PC-3 (cell line): ENCODE data around the gene PTPRE. TPM values are rescaled to one million over a fixed set of nuclear protein-coding genes. Genes with fewer than 3 reads are reported as not detected.
"Not testable (repeated sequence)": the region's sequence is repeated elsewhere in the genome, so short reads cannot be mapped to it uniquely, and the experiment has no call there.

Source experiments
- ATAC-seq: fragments of 200-7000 bp; cut with Tn5 transposase; 2 replicates; pipeline ENCODE4 v1.9.1; 2020; ENCODE audit warnings: mild to moderate bottlenecking, moderate library complexity
- BruUV-seq: library from RNA; stranded (reverse); fragments of 400-500 nt; replicated peaks from 2 replicates; lab custom pipeline; 2021; lab: Mats Ljungman, UMichigan
- CTCF ChIA-PET: fragments of 300-600 bp; sonication (Branson Sonifier 250); formaldehyde crosslinking; loops from one replicate; lab custom pipeline; 2022; ENCODE audit warnings: antibody characterized with exemption; lab: Charles Lee
- POLR2A ChIA-PET: fragments of 300-600 bp; sonication (Branson Sonifier 250); formaldehyde crosslinking; loops from one replicate; lab custom pipeline; 2022; ENCODE audit warnings: antibody characterized with exemption; ENCODE audit not compliant: unreplicated experiment; lab: Charles Lee
- DNase-seq: peaks from one replicate; pipeline ENCODE4 v3.0.0-alpha.2; 2015
- H2AFZ ChIP-seq: fragments of 300-600 bp; sonication (generic); 2 replicates; pipeline ENCODE4 v1.6.0; 2016; ENCODE audit warnings: antibody characterized with exemption, low read length
- H3F3A ChIP-seq: fragments of 300-600 bp; sonication (generic); one replicate; pipeline ENCODE4 v1.6.0; 2017; ENCODE audit warnings: antibody characterized with exemption, low read length, control low read depth, mild to moderate bottlenecking; ENCODE audit not compliant: unreplicated experiment
- H3K27ac ChIP-seq: fragments of 300-600 bp; sonication (generic); 2 replicates; pipeline ENCODE4 v1.5.1; 2016; ENCODE audit warnings: mild to moderate bottlenecking, low read length
- H3K27me3 ChIP-seq: fragments of 300-600 bp; sonication (generic); 2 replicates; pipeline ENCODE4 v1.6.1; 2016; ENCODE audit warnings: low read length, mixed read lengths
- H3K36me3 ChIP-seq: fragments of 300-600 bp; sonication (generic); 2 replicates; pipeline ENCODE4 v1.6.1; 2016; ENCODE audit warnings: low read depth, mixed run types, low read length, mixed read lengths
- H3K4me1 ChIP-seq: fragments of 300-600 bp; sonication (generic); 2 replicates; pipeline ENCODE4 v1.5.1; 2016; ENCODE audit warnings: low read length; ENCODE audit not compliant: insufficient read depth
- H3K4me2 ChIP-seq: fragments of 300-600 bp; sonication (generic); 2 replicates; pipeline ENCODE4 v1.6.0; 2016; ENCODE audit warnings: low read length
- H3K4me3 ChIP-seq: fragments of 300-600 bp; sonication (generic); 2 replicates; pipeline ENCODE4 v1.5.1; 2016; ENCODE audit warnings: mild to moderate bottlenecking, low read length, mixed read lengths
- H3K79me2 ChIP-seq: fragments of 300-600 bp; sonication (generic); 2 replicates; pipeline ENCODE4 v1.6.1; 2017; ENCODE audit warnings: low read length, mixed read lengths
- H3K9ac ChIP-seq: fragments of 300-600 bp; sonication (generic); 2 replicates; pipeline ENCODE4 v1.6.0; 2016; ENCODE audit warnings: mild to moderate bottlenecking, low read length
- H3K9me2 ChIP-seq: fragments of 300-600 bp; sonication (generic); replicated peaks from 2 replicates; pipeline ENCODE4 v1.6.1; 2016; ENCODE audit warnings: mixed run types, low read length, mixed read lengths
- H3K9me3 ChIP-seq: fragments of 300-600 bp; sonication (generic); 2 replicates; pipeline ENCODE4 v1.6.1; 2016; ENCODE audit warnings: low read length, mixed read lengths
- H4K20me1 ChIP-seq: fragments of 300-600 bp; sonication (generic); 2 replicates; pipeline ENCODE4 v1.6.1; 2016; ENCODE audit warnings: low read length, mixed read lengths
- EZH2 ChIP-seq: fragments of 300-600 bp; sonication (generic); IDR thresholded peaks from one replicate; pipeline ENCODE4 v1.6.1; 2017; ENCODE audit warnings: antibody characterized with exemption, mild to moderate bottlenecking, low read length; ENCODE audit not compliant: unreplicated experiment
- EZH2phosphoT487 ChIP-seq: fragments of 300-600 bp; sonication (generic); IDR thresholded peaks from 2 replicates; pipeline ENCODE4 v1.6.1; 2018; ENCODE audit warnings: mild to moderate bottlenecking, antibody characterized with exemption, low read length, borderline replicate concordance
- intact Hi-C: fragments of 100-400 bp; cut with micrococcal nuclease; formaldehyde crosslinking; loops from 2 replicates; pipeline ENCODE4 v1.9.0; 2023
- total RNA-seq: library from RNA; depleted of rRNA; stranded (reverse); fragments of >200 nt; gene quantifications from 2 replicates; pipeline ENCODE4 v1.2.3, GENCODE V29; 2014
- TF ChIP-seq, protein P1 (sequence below): fragments of 300-600 bp; sonication (generic); conservative IDR thresholded peaks from 2 replicates; pipeline ENCODE4 v1.5.1; 2017; ENCODE audit warnings: antibody characterized with exemption, low read depth, mild to moderate bottlenecking, low read length

The PTPRE gene
- total RNA-seq, 1 experiment from 2014 or later: 3.1 TPM

DNA sequence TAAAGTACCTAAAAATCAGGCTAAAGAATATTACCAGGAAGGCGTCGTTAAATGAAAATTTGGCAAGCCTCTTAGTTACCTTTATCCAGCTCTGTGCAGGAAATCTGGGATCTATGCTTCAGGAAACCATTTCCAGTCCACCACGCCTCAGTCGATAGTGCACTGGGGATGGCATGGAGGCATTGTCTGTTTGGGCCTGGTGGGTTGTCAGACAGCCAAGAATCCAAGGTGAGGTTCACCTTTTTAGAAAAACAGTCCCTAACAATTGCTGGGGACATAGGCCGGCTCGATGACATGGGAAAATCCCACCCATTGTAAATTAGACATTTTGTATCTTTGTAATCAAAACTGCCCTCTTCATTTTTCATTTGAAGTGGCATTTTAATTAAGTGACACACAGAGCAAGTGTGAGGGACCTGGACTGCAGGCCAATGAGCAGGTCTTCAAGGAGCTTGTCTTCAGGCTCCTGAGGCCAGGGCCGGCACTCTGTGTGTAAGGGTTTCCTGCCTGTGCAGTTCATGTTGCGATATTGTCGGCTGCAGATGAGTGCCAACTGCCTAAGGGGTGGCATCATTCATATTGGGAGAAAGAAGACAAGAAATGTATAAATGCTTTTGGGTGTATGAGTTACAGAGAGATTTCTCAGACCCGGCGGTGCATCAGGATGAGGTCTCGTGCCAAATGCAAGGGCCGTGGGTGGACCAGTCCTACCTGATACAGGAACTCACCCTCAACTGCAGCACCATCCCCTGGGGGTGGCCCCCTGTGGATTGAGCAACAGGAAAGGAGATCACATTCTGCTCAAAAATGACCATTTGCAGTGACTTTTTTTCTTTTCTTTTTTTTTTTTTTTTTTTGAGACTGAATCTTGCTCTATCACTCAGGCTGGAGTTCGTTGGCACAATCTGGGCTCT is 80.8 kb downstream of the PTPRE start:
- H3K4me1 ChIP-seq: peaks cover 15% of the 10 kb centered on the region
- BruUV-seq: no TSS peak

GRCh38 chr10:127989481-127990012 is 82.6 kb downstream of the PTPRE start:
- H3K4me2 ChIP-seq: no peak overlapping the region

More for the DNA sequence above, 80.8 kb downstream of the PTPRE start:
- no peak overlapping the region for H3K4me3 ChIP-seq
- DNase-seq (no peak), ATAC-seq (no peak)
- TF ChIP-seq EZH2: no peak
- TF ChIP-seq, protein P1, sequence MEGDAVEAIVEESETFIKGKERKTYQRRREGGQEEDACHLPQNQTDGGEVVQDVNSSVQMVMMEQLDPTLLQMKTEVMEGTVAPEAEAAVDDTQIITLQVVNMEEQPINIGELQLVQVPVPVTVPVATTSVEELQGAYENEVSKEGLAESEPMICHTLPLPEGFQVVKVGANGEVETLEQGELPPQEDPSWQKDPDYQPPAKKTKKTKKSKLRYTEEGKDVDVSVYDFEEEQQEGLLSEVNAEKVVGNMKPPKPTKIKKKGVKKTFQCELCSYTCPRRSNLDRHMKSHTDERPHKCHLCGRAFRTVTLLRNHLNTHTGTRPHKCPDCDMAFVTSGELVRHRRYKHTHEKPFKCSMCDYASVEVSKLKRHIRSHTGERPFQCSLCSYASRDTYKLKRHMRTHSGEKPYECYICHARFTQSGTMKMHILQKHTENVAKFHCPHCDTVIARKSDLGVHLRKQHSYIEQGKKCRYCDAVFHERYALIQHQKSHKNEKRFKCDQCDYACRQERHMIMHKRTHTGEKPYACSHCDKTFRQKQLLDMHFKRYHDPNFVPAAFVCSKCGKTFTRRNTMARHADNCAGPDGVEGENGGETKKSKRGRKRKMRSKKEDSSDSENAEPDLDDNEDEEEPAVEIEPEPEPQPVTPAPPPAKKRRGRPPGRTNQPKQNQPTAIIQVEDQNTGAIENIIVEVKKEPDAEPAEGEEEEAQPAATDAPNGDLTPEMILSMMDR: no peak
- no peak overlapping the region for H3K4me2 ChIP-seq
- H3F3A ChIP-seq: no peaks in the 10 kb centered on the region
- intact Hi-C loops: no loop called here
- H3K9ac ChIP-seq: no peak overlapping the region
- H3K9me3 ChIP-seq: no peaks in the 10 kb centered on the region
- H2AFZ ChIP-seq: no peak overlapping the region
- H3K27ac ChIP-seq: no peak overlapping the region
- no peaks in the 10 kb centered on the region for H4K20me1 ChIP-seq
- ChIA-PET CTCF (no interaction called here), POLR2A (no interaction called here)
- no peaks in the 10 kb centered on the region for H3K9me2 ChIP-seq
- no peaks in the 10 kb centered on the region for H3K79me2 ChIP-seq
- H3K36me3 ChIP-seq: no peaks in the 10 kb centered on the region
- no peaks in the 10 kb centered on the region for H3K27me3 ChIP-seq

GRCh38 chr10:127990132-127990788 is 83.4 kb downstream of the PTPRE start:
- H3K36me3 ChIP-seq, H3F3A ChIP-seq, ATAC-seq, H3K9ac ChIP-seq, POLR2A ChIA-PET, intact Hi-C loops, H3K27me3 ChIP-seq, H4K20me1 ChIP-seq, H3K79me2 ChIP-seq, H3K4me3 ChIP-seq, CTCF ChIA-PET, H3K9me3 ChIP-seq, H3K9me2 ChIP-seq, BruUV-seq: not testable (repeated sequence)
- Histone ChIP-seq H3K27ac (peak overlapping the region; percentile 26), H2AFZ (peak overlapping the region; percentile 45; the same call in 1 of the 2 replicates), H3K4me2 (peak overlapping the region; percentile 73; the same call in 1 of the 2 replicates), H3K4me1 (peaks cover 15% of the 10 kb centered on the region)
- peak; percentile 13 for DNase-seq

More at GRCh38 chr10:127989481-127990012, 82.6 kb downstream of the PTPRE start:
- Histone ChIP-seq H3F3A (no peaks in the 10 kb centered on the region), H3K79me2 (no peaks in the 10 kb centered on the region), H3K9me2 (no peaks in the 10 kb centered on the region), H3K27ac (no peak overlapping the region), H3K9me3 (no peaks in the 10 kb centered on the region), H3K27me3 (no peaks in the 10 kb centered on the region), H3K9ac (no peak overlapping the region), H3K36me3 (no peaks in the 10 kb centered on the region), H4K20me1 (no peaks in the 10 kb centered on the region), H3K4me3 (no peak overlapping the region), H2AFZ (no peak overlapping the region), H3K4me1 (peaks cover 15% of the 10 kb centered on the region)
- no peak for DNase-seq
- CTCF ChIA-PET: no interaction called here
- ATAC-seq: no peak
- BruUV-seq: no TSS peak
- TF ChIP-seq, protein P1: no peak
- TF ChIP-seq EZH2phosphoT487: no peak
- no peak for TF ChIP-seq EZH2
- POLR2A ChIA-PET: no interaction called here
- intact Hi-C loops: no loop called here
